Left forelimb (tissue), 1 donor: ENCODE results near the gene CD99L2.

Experiments used
- DNase-seq: peaks from one replicate; pipeline ENCODE4 v3.0.0-alpha.2; 2018; ENCODE audit warnings: low spot score

The CD99L2 gene

GRCh38 chrX:150898343-150899190 lies at the start of gene CD99L2:
TSS of gene CD99L2 (minus strand) at chrX:150898668. CDS start at chrX:150898588, 80 bp downstream.
- peak; percentile 92 for DNase-seq

GRCh38 chrX:150944233-150944632 lies 45.8 kb upstream of the CD99L2 start:
- no peak for DNase-seq

GRCh38 chrX:150942942-150943594 lies 44.6 kb upstream of the CD99L2 start:
- no peak for DNase-seq

DNA sequence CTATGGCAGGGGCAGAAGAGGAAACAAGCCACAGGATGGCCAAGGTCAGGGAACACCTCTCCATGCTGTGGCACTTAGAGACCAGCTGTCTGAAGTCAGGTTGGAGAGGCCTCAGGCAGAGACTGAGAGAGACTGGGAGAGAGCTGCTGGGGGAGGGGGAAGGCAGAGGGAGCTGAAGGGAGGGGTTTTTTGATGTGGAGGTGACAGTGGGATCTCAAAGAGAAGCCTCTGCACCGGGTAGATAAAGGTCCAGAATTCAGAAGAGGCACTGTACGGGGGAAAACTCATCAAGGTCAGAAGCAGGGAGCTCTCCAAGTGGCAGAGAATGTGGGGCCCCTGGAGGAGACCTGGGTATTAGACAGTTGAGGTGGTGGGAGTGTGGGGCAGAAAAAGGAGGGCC lies 43.1 kb upstream of the CD99L2 start:
- no peak for DNase-seq

GRCh38 chrX:150940844-150941495 lies 42.5 kb upstream of the CD99L2 start:
- no peak for DNase-seq

DNA sequence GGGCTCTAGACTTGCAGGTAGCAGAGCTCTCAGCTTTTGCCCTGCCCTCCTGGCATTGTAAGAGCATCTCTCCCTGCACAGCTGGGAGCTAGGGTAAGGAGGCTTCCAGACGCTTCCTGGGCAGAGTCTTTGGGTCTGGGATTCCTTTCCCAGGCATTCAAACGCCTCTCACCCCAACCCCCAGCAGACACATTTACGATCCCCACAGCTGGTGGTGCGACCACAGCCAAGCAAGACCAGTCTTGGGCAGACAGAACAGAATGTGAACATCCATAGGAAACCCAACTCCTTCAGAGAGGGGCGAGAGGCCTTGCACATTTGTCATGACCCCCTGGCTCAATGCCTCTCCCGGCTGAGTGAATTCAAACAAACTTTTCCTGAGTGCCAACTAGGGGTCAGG lies 38.1 kb upstream of the CD99L2 start:
- DNase-seq = no peak

- DNase-seq = no peak
Observed at GRCh38 chrX:150935467-150935866, 37.0 kb upstream of the CD99L2 start.

- DNase-seq = no peak
Observed at GRCh38 chrX:150934453-150934852, 36.0 kb upstream of the CD99L2 start.

GRCh38 chrX:150933945-150934350 lies 35.5 kb upstream of the CD99L2 start:
- no peak for DNase-seq

DNA sequence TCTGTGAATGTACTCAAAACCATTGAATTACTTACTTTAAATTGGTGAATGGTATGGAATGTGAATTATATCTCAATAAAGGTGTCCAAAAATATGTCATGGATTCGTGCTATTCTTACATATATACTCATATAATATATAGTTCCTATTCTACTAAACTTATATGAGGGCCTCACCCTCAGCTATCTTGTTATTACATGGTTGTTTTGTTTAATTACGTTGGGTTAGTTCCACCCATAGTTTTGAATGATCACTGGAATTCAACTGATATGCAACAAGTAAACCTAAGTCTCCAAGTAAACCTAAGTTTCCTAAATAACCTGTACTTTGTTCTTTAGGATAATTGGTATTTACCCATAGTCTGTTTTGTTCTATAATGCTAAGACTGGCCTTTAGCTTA lies 30.6 kb upstream of the CD99L2 start:
- DNase-seq = no peak

GRCh38 chrX:150926791-150927190 lies 28.3 kb upstream of the CD99L2 start:
- no peak for DNase-seq

DNA sequence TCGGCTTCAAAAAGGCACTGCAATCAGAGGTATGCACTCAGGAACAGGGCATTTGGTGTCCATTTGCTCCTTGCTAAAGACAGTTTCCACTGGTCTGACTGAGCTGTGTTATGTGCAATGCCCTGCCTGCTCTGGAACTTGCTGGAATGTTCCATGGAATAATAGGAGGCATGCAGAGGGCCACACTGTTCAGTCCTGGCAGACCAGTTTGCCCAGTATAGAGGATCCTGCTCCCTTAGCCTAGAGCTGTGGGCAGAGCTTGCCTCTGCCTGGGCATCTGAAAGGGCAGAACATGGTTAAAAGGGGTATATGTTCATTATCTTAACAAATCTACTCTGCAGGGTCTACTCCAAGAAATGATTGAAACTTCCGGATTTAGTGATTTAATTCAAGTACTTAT lies 27.8 kb upstream of the CD99L2 start:
- no peak for DNase-seq

- DNase-seq = no peak
Observed at GRCh38 chrX:150919401-150919800, 20.9 kb upstream of the CD99L2 start.

- DNase-seq = no peak
Observed at GRCh38 chrX:150913511-150913910, 15.0 kb upstream of the CD99L2 start.

DNA sequence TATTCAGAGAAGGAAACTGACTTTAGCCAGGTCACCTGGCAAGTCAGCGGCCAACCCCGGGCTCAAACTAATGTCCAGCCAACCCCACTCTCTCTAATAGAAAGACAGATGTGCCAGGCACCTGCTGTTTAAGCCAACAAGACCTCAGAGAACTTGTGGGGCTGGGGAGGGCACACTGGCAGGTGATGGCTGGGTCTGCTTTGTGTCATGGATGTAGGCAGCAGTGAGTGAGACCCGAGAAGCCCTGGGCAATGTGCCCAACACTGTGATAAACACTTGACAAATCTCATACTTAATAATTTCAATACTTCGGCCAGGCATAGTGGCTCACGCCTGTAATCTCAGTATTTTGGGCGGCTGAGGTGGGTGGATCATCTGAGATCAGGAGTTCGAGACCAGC lies 9.0 kb upstream of the CD99L2 start:
- no peak for DNase-seq

DNA sequence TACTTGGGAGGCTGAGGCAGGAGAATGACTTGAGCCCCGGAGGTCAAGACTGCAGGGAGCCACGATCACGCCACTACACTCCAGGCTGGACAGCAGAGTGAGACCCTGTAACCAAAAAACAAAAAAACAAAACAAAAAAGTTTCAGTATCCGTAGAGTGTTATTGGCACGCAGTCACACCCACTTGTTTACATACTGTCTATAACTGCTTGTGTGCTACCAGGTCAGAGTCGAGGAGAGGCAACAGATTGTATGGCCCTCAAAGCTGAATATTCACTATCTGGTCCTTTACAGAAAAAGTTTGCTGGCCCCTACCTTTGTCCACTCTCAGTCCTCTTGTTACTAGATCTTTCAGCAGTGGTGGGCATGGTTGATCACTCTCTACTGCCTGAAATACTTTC lies 8.2 kb upstream of the CD99L2 start:
- DNase-seq = no peak

GRCh38 chrX:150905293-150905692 lies 6.8 kb upstream of the CD99L2 start:
- DNase-seq = no peak

DNA sequence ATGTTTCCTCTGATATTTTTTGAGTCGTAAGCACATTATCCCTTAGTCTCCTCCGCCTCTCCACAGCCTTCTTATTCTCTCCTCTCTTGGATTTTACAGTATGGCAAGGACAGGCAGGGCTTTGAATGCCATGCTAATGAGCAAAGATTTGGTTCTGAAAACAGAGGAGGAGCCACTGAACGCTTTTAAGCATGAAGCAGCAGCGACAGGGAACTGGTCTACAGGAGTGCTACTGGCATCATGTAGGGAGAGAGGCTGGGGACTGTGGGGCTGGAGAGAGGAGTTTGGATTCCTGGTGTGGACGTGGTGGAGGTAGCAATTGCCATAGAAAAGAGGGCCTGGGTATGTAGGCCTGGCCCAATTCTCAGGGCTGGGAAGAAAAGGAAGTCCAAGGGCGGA lies 4.6 kb upstream of the CD99L2 start:
- DNase-seq = no peak

DNA sequence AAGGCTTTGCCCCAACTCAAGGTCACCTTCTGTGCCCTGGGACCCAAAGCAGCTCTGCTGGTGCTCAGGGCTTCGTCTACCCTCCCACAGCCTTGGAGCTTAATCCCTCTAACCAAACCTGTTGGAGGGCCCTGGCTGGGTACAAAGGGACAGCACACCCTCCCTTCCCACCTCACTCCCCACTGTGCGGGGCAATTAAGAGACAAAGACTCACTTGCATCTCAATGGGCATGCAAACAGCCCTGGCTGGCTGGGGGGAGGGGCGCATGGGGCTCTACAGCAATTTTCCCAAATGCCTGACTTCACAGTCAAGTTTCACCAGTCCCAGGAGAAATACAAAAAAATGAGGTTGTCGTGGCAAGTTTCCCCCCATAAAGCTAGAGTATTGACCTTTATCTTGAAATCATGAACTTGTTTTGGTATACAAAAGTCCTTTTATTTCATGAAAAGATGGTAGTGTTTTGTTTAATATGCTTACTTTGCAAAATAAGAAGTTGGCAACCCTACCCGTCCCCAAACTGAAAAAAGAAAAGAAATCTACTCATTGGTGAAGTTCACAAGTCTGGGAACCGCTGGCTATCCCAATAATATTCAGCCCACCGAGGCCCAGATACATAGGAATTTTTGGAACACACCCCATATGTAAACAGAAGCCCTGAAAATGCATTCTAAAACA lies 4.1 kb upstream of the CD99L2 start:
- DNase-seq = no peak

GRCh38 chrX:150899191-150899757 lies 806 bp upstream of the CD99L2 start:
- DNase-seq = peak; percentile 67

DNA sequence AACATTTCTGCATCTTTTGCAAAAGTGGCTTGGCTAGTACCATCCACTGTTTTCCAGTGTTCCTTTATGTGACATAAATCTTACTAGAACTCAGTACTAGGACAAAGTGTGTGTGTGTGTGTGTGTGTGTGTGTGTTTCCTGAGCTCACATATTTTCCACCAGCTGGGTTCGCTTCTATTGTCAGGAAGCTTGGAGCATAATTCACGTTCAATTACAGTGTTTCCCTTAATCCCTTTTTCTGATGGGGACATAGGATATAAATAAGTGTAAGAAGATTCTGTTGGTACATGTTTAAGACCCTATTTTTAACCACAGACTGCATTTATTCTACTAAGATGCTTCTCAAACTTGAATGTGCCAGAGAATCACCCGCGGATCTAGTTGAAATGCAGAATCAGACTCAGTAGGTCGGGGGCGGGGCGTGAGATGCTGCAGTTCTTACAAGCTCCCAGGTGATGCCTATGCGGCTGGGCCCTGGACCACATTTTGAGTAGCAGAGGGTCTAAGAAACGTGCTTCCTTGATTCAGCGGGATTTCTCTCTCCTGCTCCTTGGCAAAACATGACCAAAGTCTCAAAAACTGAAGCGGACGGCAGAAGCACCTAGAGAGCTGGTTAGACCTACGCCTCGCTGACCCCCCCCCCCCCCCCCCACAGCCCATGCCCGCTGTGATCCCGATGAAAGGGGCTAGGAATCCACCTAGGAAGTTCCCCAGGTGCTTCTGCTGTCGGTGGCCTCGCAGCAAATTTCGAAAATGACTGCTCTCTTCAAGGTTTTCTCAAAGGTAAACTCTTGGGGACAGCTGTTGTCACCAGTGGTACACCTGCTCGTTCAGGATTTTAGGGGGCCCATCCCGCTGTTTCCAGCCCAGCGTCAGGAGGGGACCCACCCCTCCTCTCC lies 797 bp downstream of the CD99L2 start:
- no peak for DNase-seq
